ENCODE measurements around the gene BAD. TPM values are rescaled to one million over a fixed set of nuclear protein-coding genes. Genes with fewer than 3 reads are reported as not detected.

BAD gene
- total and polyA plus RNA-seq, 2 of the 13 experiments (the other 11 are each of a cell fraction or from before 2014, with no cell fraction given), result 17.9 to 28.5 TPM

GRCh38 chr11:64226507-64227051 lies 57.9 kb downstream of the BAD start:
- POLR2A ChIA-PET, result interaction anchor here (1.0 to 3.3 kb wide), 15 partner anchors 8 to 219 kb away, joined by 3 to 27 read pairs (median 7); partner anchors contain the start of genes ESRRA, FKBP2, PPP1R14B and PRDX5
- 0% methylated on average over 8 of the region's 26 CpGs for WGBS (ENCODE audit: low lambda C conversion rate)
- TSS peak; percentile 77 for BruUV-seq (replicated peaks)
- ATAC-seq, result peak; percentile 42
- H3K36me3 ChIP-seq (replicated peaks in 1 of 2; ENCODE audit: control insufficient read depth in 1 of 2, insufficient read depth in 2 of 2, low read length in 2 of 2), result peaks cover 0 to 3% of the 10 kb centered on the region in 2 experiments; a peak in 2 of 5 replicates
- peak overlapping the region; percentile 77 for H3K9ac ChIP-seq (ENCODE audit: insufficient read depth, low read depth, low read length)
- H4K20me1 ChIP-seq (ENCODE audit: insufficient read depth, low read length), result no peaks in the 10 kb centered on the region
- intact Hi-C loops (cut with micrococcal nuclease; ENCODE audit: unreplicated experiment), result no loop called here
- in situ Hi-C loops (cut with HindIII; ENCODE audit: extremely low pct_ligation_motif_present, low pct_unique_long_range_greater_than_20kb), result no loop called here
- no peaks in the 10 kb centered on the region for H3K9me3 ChIP-seq (ENCODE audit: low read length)
- peak overlapping the region; percentile 56 for H3K27ac ChIP-seq (ENCODE audit: extremely low read length, insufficient read depth, low read length)
- H3K79me2 ChIP-seq (ENCODE audit: insufficient read depth, low read length), result no peaks in the 10 kb centered on the region
- DNase-seq (ENCODE audit: low spot score), result peak; percentile 50
- peak overlapping the region; percentile 78 to 96 (median 82) for H3K4me3 ChIP-seq (replicated peaks in 1 of 3; ENCODE audit: insufficient read depth in 1 of 3, low read depth in 2 of 3, low read length in 3 of 3)
- no peak overlapping the region for H2AFZ ChIP-seq (ENCODE audit: low read length)
- H3K27me3 ChIP-seq (ENCODE audit: control insufficient read depth in 1 of 2, insufficient read depth in 2 of 2, low read length in 2 of 2), result no peaks in the 10 kb centered on the region
- FAIRE-seq, result no peak
- CTCF ChIA-PET (ENCODE audit: low intra/inter-chr PET ratio, low total read pairs), result no interaction called here
- H3K4me2 ChIP-seq (ENCODE audit: low read depth, low read length), result peak overlapping the region; percentile 96
- H3K4me1 ChIP-seq (ENCODE audit: insufficient read depth, low read length), result peaks cover 40% of the 10 kb centered on the region
- TF ChIP-seq MIXL1 (CRISPR knock-in tag; IDR thresholded peaks at IDR 0.05), result no peak
- peak; percentile 84; the same call in 1 of the 2 replicates for TF ChIP-seq TFAP4 (IDR thresholded peaks at IDR 0.05; ENCODE audit: borderline replicate concordance, low read depth)
- no peak for TF ChIP-seq ZBTB1 (CRISPR knock-in tag; IDR thresholded peaks at IDR 0.05; ENCODE audit: borderline replicate concordance)
- 0 out of 2 replicates have a peak, but pooled peaks have one; percentile 24 for TF ChIP-seq AHR (CRISPR knock-in tag; IDR thresholded peaks at IDR 0.05)
- TF ChIP-seq ZBTB25 (CRISPR knock-in tag; IDR thresholded peaks at IDR 0.05), result peak; percentile 7; the same call in 1 of the 2 replicates
- no peak for TF ChIP-seq MBD4 (IDR thresholded peaks at IDR 0.05; ENCODE audit: borderline replicate concordance, low read length)
- 0 out of 2 replicates have a peak, but pooled peaks have one; percentile 55 for TF ChIP-seq GLI4 (CRISPR knock-in tag; IDR thresholded peaks at IDR 0.05; ENCODE audit: borderline replicate concordance)
- no peak for TF ChIP-seq MAFF (IDR thresholded peaks at IDR 0.05; ENCODE audit: low read depth, low read length)
- no peak for TF ChIP-seq ZNF83 (CRISPR knock-in tag; IDR thresholded peaks at IDR 0.05; ENCODE audit: borderline replicate concordance)
- peak; percentile 13; the same call in 1 of the 2 replicates for TF ChIP-seq UBTF (CRISPR knock-in tag; IDR thresholded peaks at IDR 0.05)
- no peak for TF ChIP-seq CENPBD1 (CRISPR knock-in tag; IDR thresholded peaks at IDR 0.05; ENCODE audit: borderline replicate concordance, low read depth)
- no peak for TF ChIP-seq MEF2D (CRISPR knock-in tag; IDR thresholded peaks at IDR 0.05)
- TF ChIP-seq ZNF430 (CRISPR knock-in tag; IDR thresholded peaks at IDR 0.05), result no peak
- no peak for TF ChIP-seq TRIM22 (IDR thresholded peaks at IDR 0.05)
- TF ChIP-seq ZNF329 (CRISPR knock-in tag; IDR thresholded peaks at IDR 0.05; ENCODE audit: low read depth), result no peak
